Astrocyte of the spinal cord (primary cell): Measurements from ENCODE around the gene TBL1XR1.

ENCODE experiments used
- DNase-seq: peaks from one replicate; pipeline ENCODE4 v3.0.0; 2011; ENCODE audit warnings: low read depth, low spot score
- H3K4me3 ChIP-seq: 2 replicates; pipeline ENCODE4 v1.5.1; 2011; ENCODE audit warnings: low read depth, mild to moderate bottlenecking, low read length, moderate library complexity
- CTCF ChIP-seq: IDR thresholded peaks from 2 replicates; pipeline ENCODE4 v1.5.1; 2012; ENCODE audit warnings: low read depth, mild to moderate bottlenecking, low read length, inconsistent platforms
- in situ Hi-C: cut with HindIII; loops from 2 replicates; pipeline ENCODE4 v1.10.0; 2017; ENCODE audit warnings: low sequenced_read_pairs

Gene TBL1XR1

GRCh38 chr3:177105623-177106022 lies 91.7 kb downstream of the TBL1XR1 start:
- no peak overlapping the region for H3K4me3 ChIP-seq
- DNase-seq, result no peak
- in situ Hi-C loops, result no loop called here
- TF ChIP-seq CTCF, result no peak

GRCh38 chr3:177104299-177104992 lies 92.8 kb downstream of the TBL1XR1 start:
- in situ Hi-C loops, result no loop called here
- no peak overlapping the region for H3K4me3 ChIP-seq
- DNase-seq, result no peak
- TF ChIP-seq CTCF, result no peak

GRCh38 chr3:177102553-177102952 lies 94.7 kb downstream of the TBL1XR1 start:
- TF ChIP-seq CTCF, result no peak

GRCh38 chr3:177098551-177098950 lies 98.7 kb downstream of the TBL1XR1 start:
- no peak for TF ChIP-seq CTCF
- no peak for DNase-seq
- in situ Hi-C loops, result no loop called here
- no peak overlapping the region for H3K4me3 ChIP-seq

More at GRCh38 chr3:177102553-177102952, 94.7 kb downstream of the TBL1XR1 start:
- DNase-seq, result peak; percentile 29
- no peak overlapping the region for H3K4me3 ChIP-seq
- in situ Hi-C loops, result no loop called here

GRCh38 chr3:177096615-177097014 lies 100.7 kb downstream of the TBL1XR1 start:
- in situ Hi-C loops, result no loop called here
- DNase-seq, result no peak
- no peak for TF ChIP-seq CTCF
- no peak overlapping the region for H3K4me3 ChIP-seq

GRCh38 chr3:177093966-177094365 lies 103.3 kb downstream of the TBL1XR1 start:
- in situ Hi-C loops, result no loop called here
- no peak overlapping the region for H3K4me3 ChIP-seq
- no peak for DNase-seq
- TF ChIP-seq CTCF, result no peak
